H1 (cell line): ENCODE measurements around the gene KRT23. TPM values are rescaled to one million over a fixed set of nuclear protein-coding genes. Genes with fewer than 3 reads are reported as not detected.

Experiments used
- CTCF ChIA-PET: fragments of 300-600 bp; sonication (Branson Sonifier 250); formaldehyde crosslinking; loops from one replicate; lab custom pipeline; 2021; ENCODE audit not compliant: partially characterized antibody; lab: Charles Lee
- POLR2A ChIA-PET: fragments of 300-600 bp; sonication (Branson Sonifier 250); formaldehyde crosslinking; loops from one replicate; lab custom pipeline; 2021; ENCODE audit warnings: inconsistent platforms; ENCODE audit not compliant: partially characterized antibody; lab: Charles Lee
- DNase-seq, 2 experiments: peaks; one replicate each; pipeline versions ENCODE4 v3.0.0 to v3.0.0-alpha.2; 2010 to 2022; ENCODE audit warnings: low spot score in 2 of 2, low read depth in 1 of 2, mixed read lengths in 1 of 2
- FAIRE-seq: peaks from 2 replicates; lab custom pipeline; 2011; peaks lifted over from hg19 to GRCh38; lab: Jason Lieb, UNC
- H2AFZ ChIP-seq: 2 replicates; pipeline ENCODE4 v1.8.1; 2012; ENCODE audit warnings: low read length, inconsistent platforms
- H2AK5ac ChIP-seq: 2 replicates; pipeline ENCODE4 v1.6.1; 2013; ENCODE audit warnings: low read depth, low read length
- H2BK120ac ChIP-seq: replicated peaks from 2 replicates; pipeline ENCODE3; 2013; ENCODE audit warnings: low read depth, low read length, inconsistent platforms
- H2BK12ac ChIP-seq: 2 replicates; pipeline ENCODE4 v1.6.1; 2013; ENCODE audit warnings: low read depth, low read length
- H2BK15ac ChIP-seq: 2 replicates; pipeline ENCODE4 v1.6.1; 2013; ENCODE audit warnings: low read length
- H2BK20ac ChIP-seq: 2 replicates; pipeline ENCODE4 v1.6.1; 2013; ENCODE audit warnings: low read length
- H2BK5ac ChIP-seq: 2 replicates; pipeline ENCODE4 v1.6.1; 2013; ENCODE audit warnings: low read depth, low read length
- H3K14ac ChIP-seq: 2 replicates; pipeline ENCODE4 v1.6.1; 2013; ENCODE audit warnings: inconsistent platforms; ENCODE audit not compliant: insufficient read length
- H3K18ac ChIP-seq: 2 replicates; pipeline ENCODE4 v1.6.1; 2013; ENCODE audit warnings: low read length; ENCODE audit errors: extremely low read depth
- H3K23ac ChIP-seq: 2 replicates; pipeline ENCODE4 v1.6.1; 2013; ENCODE audit warnings: inconsistent platforms; ENCODE audit not compliant: insufficient read length
- H3K23me2 ChIP-seq: 2 replicates; pipeline ENCODE4 v1.6.1; 2013; ENCODE audit warnings: low read depth, low read length
- H3K27ac ChIP-seq: 2 replicates; pipeline ENCODE4 v1.6.1; 2011; ENCODE audit warnings: low read depth, low read length, inconsistent platforms
- H3K27me3 ChIP-seq, 4 experiments: replicated peaks in 1 of 4; 1 replicate in 1 of 4; 2 replicates in 3 of 4; pipeline versions ENCODE4 v1.6.1 to v1.8.1; 2011 to 2013; ENCODE audit warnings: low read length in 3 of 4, mild to moderate bottlenecking in 3 of 4, inconsistent platforms in 2 of 4, mixed read lengths in 2 of 4, moderate library complexity in 1 of 4; ENCODE audit not compliant: control insufficient read depth in 3 of 4, insufficient read depth in 3 of 4; ENCODE audit errors: extremely low read depth in 1 of 4
- H3K36me3 ChIP-seq, 4 experiments: 2 replicates each; pipeline versions ENCODE4 v1.6.1 to v1.8.1; 2011 to 2013; ENCODE audit warnings: mild to moderate bottlenecking in 4 of 4, low read length in 3 of 4, moderate library complexity in 2 of 4, control low read depth in 1 of 4, inconsistent platforms in 1 of 4; ENCODE audit not compliant: insufficient read depth in 4 of 4, control insufficient read depth in 2 of 4
- H3K4ac ChIP-seq: replicated peaks from 2 replicates; pipeline ENCODE3; 2013; ENCODE audit warnings: low read length, low read depth, mixed read lengths, inconsistent platforms; ENCODE audit not compliant: insufficient read length
- H3K4me1 ChIP-seq, 4 experiments: replicated peaks in 1 of 4; 1 replicate in 1 of 4; 2 replicates in 3 of 4; pipeline versions ENCODE4 v1.6.1 to v1.8.1; 2011 to 2013; ENCODE audit warnings: low read length in 3 of 4, inconsistent platforms in 2 of 4, mixed read lengths in 1 of 4; ENCODE audit not compliant: insufficient read depth in 4 of 4, control insufficient read depth in 3 of 4
- H3K4me2 ChIP-seq, 2 experiments: 2 replicates each; pipeline versions ENCODE4 v1.6.1 to v1.8.1; 2011 to 2013; ENCODE audit warnings: low read depth in 2 of 2, low read length in 2 of 2, control low read depth in 1 of 2, inconsistent platforms in 1 of 2, mild to moderate bottlenecking in 1 of 2; ENCODE audit not compliant: insufficient read depth in 1 of 2
- H3K4me3 ChIP-seq, 4 experiments: fragments of 200-600, 300-600 bp in 1 of 4; sonication (generic), shearing (Covaris generic), sonication (Bioruptor Twin) in 1 of 4; 2 replicates each; pipeline versions ENCODE4 v1.5.1 to v1.8.1; 2011 to 2016; ENCODE audit warnings: low read length in 4 of 4, low read depth in 3 of 4, control low read depth in 2 of 4, inconsistent platforms in 2 of 4, mild to moderate bottlenecking in 2 of 4, mixed read lengths in 1 of 4, moderate library complexity in 1 of 4; ENCODE audit not compliant: insufficient read depth in 2 of 4; ENCODE audit errors: extremely low read depth in 1 of 4
- H3K56ac ChIP-seq: replicated peaks from 2 replicates; pipeline ENCODE3; 2013; ENCODE audit warnings: low read depth, mild to moderate bottlenecking, mixed read lengths, low read length, inconsistent platforms; ENCODE audit not compliant: insufficient read length
- H3K79me1 ChIP-seq: 2 replicates; pipeline ENCODE4 v1.6.1; 2013; ENCODE audit warnings: low read depth, low read length, control low read depth
- H3K79me2 ChIP-seq, 2 experiments: 2 replicates each; pipeline versions ENCODE4 v1.6.1 to v1.8.1; 2012 to 2013; ENCODE audit warnings: low read length in 2 of 2, mild to moderate bottlenecking in 2 of 2, inconsistent platforms in 1 of 2; ENCODE audit not compliant: insufficient read depth in 2 of 2, control insufficient read depth in 1 of 2
- H3K9ac ChIP-seq, 4 experiments: replicated peaks in 1 of 4; 1 replicate in 1 of 4; 2 replicates in 3 of 4; pipeline versions ENCODE4 v1.6.1 to v1.8.1; 2011 to 2013; ENCODE audit warnings: low read depth in 3 of 4, low read length in 3 of 4, control low read depth in 2 of 4, mild to moderate bottlenecking in 2 of 4, moderate library complexity in 2 of 4, inconsistent platforms in 1 of 4; ENCODE audit errors: extremely low read depth in 1 of 4
- H3K9me3 ChIP-seq, 2 experiments: 2 replicates each; pipeline versions ENCODE4 v1.6.1 to v1.8.1; 2012 to 2013; ENCODE audit warnings: mild to moderate bottlenecking in 2 of 2, moderate library complexity in 2 of 2, control low read depth in 1 of 2, inconsistent platforms in 1 of 2, low read depth in 1 of 2, low read length in 1 of 2, mixed read lengths in 1 of 2; ENCODE audit not compliant: insufficient read depth in 2 of 2
- H4K20me1 ChIP-seq, 2 experiments: replicated peaks in 1 of 2; 2 replicates each; pipeline versions ENCODE3 to v1.8.1; 2011 to 2013; ENCODE audit warnings: inconsistent platforms in 2 of 2, low read length in 2 of 2, mild to moderate bottlenecking in 1 of 2; ENCODE audit not compliant: insufficient read depth in 2 of 2, control insufficient read depth in 1 of 2
- H4K5ac ChIP-seq: 2 replicates; pipeline ENCODE4 v1.6.1; 2013; ENCODE audit warnings: low read length, low read depth, mixed read lengths, inconsistent platforms; ENCODE audit not compliant: insufficient read length
- H4K8ac ChIP-seq: 2 replicates; pipeline ENCODE4 v1.8.0; 2013; ENCODE audit warnings: mild to moderate bottlenecking, moderate library complexity, low read length, inconsistent platforms; ENCODE audit not compliant: insufficient read depth; ENCODE audit errors: extremely low read depth
- H4K91ac ChIP-seq: replicated peaks from 2 replicates; pipeline ENCODE3; 2013; ENCODE audit warnings: low read length, mixed read lengths, inconsistent platforms; ENCODE audit not compliant: insufficient read length
- ASH2L ChIP-seq: fragments of 200-600, 300-600 bp; sonication (generic); IDR thresholded peaks from one replicate; pipeline ENCODE4 v1.7.1; 2017; ENCODE audit warnings: low read length
- BRCA1 ChIP-seq: IDR thresholded peaks from 2 replicates; pipeline ENCODE4 v1.6.1; 2012; ENCODE audit warnings: low read depth, low read length, improper control_type of control experiment
- EP300 ChIP-seq, 2 experiments: IDR thresholded peaks; 1 replicate in 1 of 2; 2 replicates in 1 of 2; pipeline ENCODE4 v1.6.1; 2011 to 2012; ENCODE audit warnings: low read depth in 2 of 2, low read length in 2 of 2, mild to moderate bottlenecking in 2 of 2, borderline replicate concordance in 1 of 2, inconsistent platforms in 1 of 2, moderate library complexity in 1 of 2
- RAD21 ChIP-seq, 2 experiments: IDR thresholded peaks in 1 of 2; conservative IDR thresholded peaks in 1 of 2; 2 replicates each; pipeline ENCODE4 v1.6.1; 2011; ENCODE audit warnings: low read depth in 2 of 2, low read length in 2 of 2, improper control_type of control experiment in 1 of 2, inconsistent platforms in 1 of 2, mild to moderate bottlenecking in 1 of 2, moderate library complexity in 1 of 2
- SP2 ChIP-seq: IDR thresholded peaks from 2 replicates; pipeline ENCODE4 v1.6.1; 2012; ENCODE audit warnings: mild to moderate bottlenecking, low read length, inconsistent platforms
- TBP ChIP-seq: IDR thresholded peaks from 2 replicates; pipeline ENCODE4 v1.6.1; 2011; ENCODE audit warnings: low read depth, low read length, improper control_type of control experiment
- WGBS, 2 experiments: shearing (Covaris generic) in 1 of 2; methylation state at CpG; one replicate each; pipeline versions ENCODE4 v1.1.6 to v1.1.7; 2013 to 2015; ENCODE audit warnings: low lambda C conversion rate in 2 of 2, mixed read lengths in 2 of 2, inconsistent platforms in 1 of 2, low coverage in 1 of 2, missing lambda C conversion rate in 1 of 2; ENCODE audit not compliant: insufficient replicate concordance in 2 of 2, insufficient coverage in 1 of 2, insufficient read length in 1 of 2; ENCODE audit errors: extremely low coverage in 1 of 2, missing lambda C conversion rate in 1 of 2; 5-methylcytosine and 5-hydroxymethylcytosine counted together
- polyA plus RNA-seq, 7 experiments: library from polyadenylated mRNA; depleted of rRNA in 3 of 7; stranded (reverse) in 5 of 7; unstranded in 2 of 7; fragments of >200 nt in 5 of 7; fragments of 200-250 nt in 2 of 7; gene quantifications; 1 replicate in 5 of 7; 2 replicates in 1 of 7; 4 replicates in 1 of 7; pipeline versions ENCODE4 v1.2.1 to v1.2.3, GENCODE V29; 2011 to 2013; ENCODE audit warnings: missing spikeins in 2 of 7, mixed read lengths in 2 of 7
- total RNA-seq: library from RNA; stranded (reverse); fragmentation: NEBNext Ultra II Directional; extraction: Animal tissue kit (Norgen Biotek cat#: 25700); gene quantifications from 2 replicates; pipeline ENCODE4 v1.2.1, GENCODE V29; 2021

The KRT23 gene
- total and polyA plus RNA-seq, 2 of the 8 experiments (the other 6 are each of a cell fraction or from before 2014, with no cell fraction given) = not detected

GRCh38 chr17:40878044-40878443 is 59.4 kb downstream of the KRT23 start:
- no peak for DNase-seq
- Histone ChIP-seq H2BK120ac (no peak overlapping the region), H2BK20ac (no peak overlapping the region), H3K27ac (no peak overlapping the region), H3K4me1 (peaks cover 0 to 4% (median 0%) of the 10 kb centered on the region in 4 experiments; a peak in 3 of 7 replicates), H3K23ac (no peak overlapping the region), H2AFZ (no peak overlapping the region), H3K79me1 (no peaks in the 10 kb centered on the region), H2AK5ac (no peak overlapping the region), H3K79me2 (no peaks in the 10 kb centered on the region), H4K8ac (no peak overlapping the region), H3K23me2 (no peaks in the 10 kb centered on the region), H2BK5ac (no peak overlapping the region), H3K56ac (no peak overlapping the region), H3K4me2 (no peak overlapping the region), H4K91ac (no peak overlapping the region), H4K20me1 (no peaks in the 10 kb centered on the region), H4K5ac (no peak overlapping the region), H2BK12ac (no peak overlapping the region), H3K9ac (no peak overlapping the region), H3K27me3 (no peaks in the 10 kb centered on the region), H3K9me3 (no peaks in the 10 kb centered on the region), H2BK15ac (no peak overlapping the region), H3K18ac (no peak overlapping the region), H3K4me3 (no peak overlapping the region), H3K36me3 (no peaks in the 10 kb centered on the region), H3K4ac (no peak overlapping the region), H3K14ac (no peak overlapping the region)
- no peak for TF ChIP-seq SP2
- TF ChIP-seq ASH2L = no peak
- no peak for TF ChIP-seq TBP
- no peak for TF ChIP-seq BRCA1
- TF ChIP-seq EP300 (IDR thresholded peaks at IDR 0.05; ENCODE audit: borderline replicate concordance in 1 of 2, low read depth in 2 of 2, low read length in 2 of 2) = no peak
- no peak for TF ChIP-seq RAD21 (IDR thresholded peaks at IDR 0.05 in 1 of 2, conservative IDR thresholded peaks at IDR 0.05 in 1 of 2; ENCODE audit: low read depth in 2 of 2, low read length in 2 of 2)
- FAIRE-seq = no peak
- POLR2A ChIA-PET = no interaction called here
- CTCF ChIA-PET = interaction anchor here (0.5 to 1.9 kb wide), 5 partner anchors 15 to 644 kb away, joined by 3 to 5 read pairs (median 4); no protein-coding TSS in a partner anchor
- WGBS, 2 experiments = 92% methylated on average over 9 of the region's 9 CpGs; no CpG with 5 or more reads in 1 of the 2 experiments
